Upper lobe of left lung (tissue), 4 donors: ENCODE results near the gene ZNRF1.

ENCODE experiments used
- POLR2A ChIP-seq, 4 donors: fragments of 450-650 bp; IDR thresholded peaks; one replicate each; pipeline ENCODE4 v1.5.1; 2016 to 2017; ENCODE audit warnings: antibody characterized with exemption in 4 of 4, mild to moderate bottlenecking in 2 of 4
- POLR2AphosphoS5 ChIP-seq, 2 donors: sonication (generic); formaldehyde crosslinking; IDR thresholded peaks; one replicate each; pipeline ENCODE4 v1.5.1; 2017; ENCODE audit warnings: antibody characterized with exemption in 2 of 2
- TF ChIP-seq, protein P1 (sequence below), 6 experiments: fragments of 450-650 bp in 4 of 6; fragments of 200-600 bp in 2 of 6; sonication (generic) in 2 of 6; IDR thresholded peaks; one replicate each; pipeline ENCODE4 v1.5.1; 2016 to 2019; ENCODE audit warnings: antibody characterized with exemption in 6 of 6

DNA sequence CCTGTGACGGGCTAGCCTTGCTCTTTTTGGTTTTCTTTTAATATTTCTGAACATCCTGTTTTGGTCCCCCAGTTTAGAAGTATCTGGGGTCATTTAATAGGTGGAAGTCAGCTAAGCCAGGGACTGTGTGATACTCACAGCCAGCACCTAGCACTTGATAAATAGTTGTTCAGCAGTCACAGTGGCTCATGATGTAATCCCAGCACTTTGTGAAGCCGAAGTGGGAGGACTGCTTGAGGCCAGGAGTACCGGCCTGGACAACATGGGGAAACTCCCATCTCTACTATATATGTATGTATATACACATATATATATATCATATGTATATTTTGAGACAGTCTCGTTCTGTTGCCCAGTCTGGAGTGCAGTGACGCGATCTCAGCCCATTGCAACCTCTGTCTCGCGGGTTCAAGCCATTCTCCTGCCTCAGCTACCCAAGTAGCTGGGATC is 1.8 kb upstream of the ZNRF1 start:
- TF ChIP-seq, protein P1, sequence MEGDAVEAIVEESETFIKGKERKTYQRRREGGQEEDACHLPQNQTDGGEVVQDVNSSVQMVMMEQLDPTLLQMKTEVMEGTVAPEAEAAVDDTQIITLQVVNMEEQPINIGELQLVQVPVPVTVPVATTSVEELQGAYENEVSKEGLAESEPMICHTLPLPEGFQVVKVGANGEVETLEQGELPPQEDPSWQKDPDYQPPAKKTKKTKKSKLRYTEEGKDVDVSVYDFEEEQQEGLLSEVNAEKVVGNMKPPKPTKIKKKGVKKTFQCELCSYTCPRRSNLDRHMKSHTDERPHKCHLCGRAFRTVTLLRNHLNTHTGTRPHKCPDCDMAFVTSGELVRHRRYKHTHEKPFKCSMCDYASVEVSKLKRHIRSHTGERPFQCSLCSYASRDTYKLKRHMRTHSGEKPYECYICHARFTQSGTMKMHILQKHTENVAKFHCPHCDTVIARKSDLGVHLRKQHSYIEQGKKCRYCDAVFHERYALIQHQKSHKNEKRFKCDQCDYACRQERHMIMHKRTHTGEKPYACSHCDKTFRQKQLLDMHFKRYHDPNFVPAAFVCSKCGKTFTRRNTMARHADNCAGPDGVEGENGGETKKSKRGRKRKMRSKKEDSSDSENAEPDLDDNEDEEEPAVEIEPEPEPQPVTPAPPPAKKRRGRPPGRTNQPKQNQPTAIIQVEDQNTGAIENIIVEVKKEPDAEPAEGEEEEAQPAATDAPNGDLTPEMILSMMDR (IDR thresholded peaks at IDR 0.05), result no peak
- TF ChIP-seq POLR2A (IDR thresholded peaks at IDR 0.05) (no peak), POLR2AphosphoS5 (IDR thresholded peaks at IDR 0.05) (no peak)
